Subcutaneous preadipocyte (primary cell): ENCODE results near the gene CELF4. TPM values are rescaled to one million over a fixed set of nuclear protein-coding genes. Genes with fewer than 3 reads are reported as not detected.

Experiments used
- total RNA-seq: library from RNA; depleted of rRNA; stranded (reverse); fragments of >200 nt; gene quantifications from 2 replicates; pipeline ENCODE4 v1.2.3, GENCODE V29; 2012

Gene CELF4
- total RNA-seq: not detected in 2 replicates

GRCh38 chr18:37565101-37565976 lies at the start of gene CELF4:
Gene CELF4 (minus strand): TSS chr18:37565798.

